ENCODE measurements around the gene RIT2. TPM values are rescaled to one million over a fixed set of nuclear protein-coding genes. Genes with fewer than 3 reads are reported as not detected.

The RIT2 gene
- total and polyA plus RNA-seq, 10 donors = not detected

GRCh38 chr18:42792731-42793130, 322.8 kb downstream of the RIT2 start:
- intact Hi-C loops (cut with DNase I; ENCODE audit: low total_unique reads) = no loop called here

DNA sequence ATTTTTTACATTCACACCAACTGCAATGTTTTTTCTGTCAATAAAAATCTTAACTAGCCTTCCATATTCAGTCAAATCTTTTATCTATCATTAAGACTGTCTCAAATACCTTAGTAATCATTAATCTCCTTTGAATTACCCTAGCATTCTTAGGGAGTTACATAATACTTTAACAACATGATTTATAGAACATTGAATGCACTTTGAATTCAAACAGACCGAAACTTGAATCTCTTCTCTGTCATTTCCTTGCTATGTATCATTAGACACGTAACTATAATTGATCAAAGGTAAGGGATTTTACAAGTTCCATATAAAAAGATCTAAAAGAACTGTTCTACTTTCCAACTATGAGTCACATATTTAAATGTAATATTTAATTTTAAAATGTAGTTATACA, 330.9 kb downstream of the RIT2 start:
- intact Hi-C loops (cut with DNase I; ENCODE audit: low total_unique reads) = no loop called here
- H3K9me3 ChIP-seq = peaks cover 0 to 3% (median 0%) of the 10 kb centered on the region in 8 donors
- no peak overlapping the region for H3K4me3 ChIP-seq
- no peaks in the 10 kb centered on the region for H3K4me1 ChIP-seq
- TF ChIP-seq, protein P1, sequence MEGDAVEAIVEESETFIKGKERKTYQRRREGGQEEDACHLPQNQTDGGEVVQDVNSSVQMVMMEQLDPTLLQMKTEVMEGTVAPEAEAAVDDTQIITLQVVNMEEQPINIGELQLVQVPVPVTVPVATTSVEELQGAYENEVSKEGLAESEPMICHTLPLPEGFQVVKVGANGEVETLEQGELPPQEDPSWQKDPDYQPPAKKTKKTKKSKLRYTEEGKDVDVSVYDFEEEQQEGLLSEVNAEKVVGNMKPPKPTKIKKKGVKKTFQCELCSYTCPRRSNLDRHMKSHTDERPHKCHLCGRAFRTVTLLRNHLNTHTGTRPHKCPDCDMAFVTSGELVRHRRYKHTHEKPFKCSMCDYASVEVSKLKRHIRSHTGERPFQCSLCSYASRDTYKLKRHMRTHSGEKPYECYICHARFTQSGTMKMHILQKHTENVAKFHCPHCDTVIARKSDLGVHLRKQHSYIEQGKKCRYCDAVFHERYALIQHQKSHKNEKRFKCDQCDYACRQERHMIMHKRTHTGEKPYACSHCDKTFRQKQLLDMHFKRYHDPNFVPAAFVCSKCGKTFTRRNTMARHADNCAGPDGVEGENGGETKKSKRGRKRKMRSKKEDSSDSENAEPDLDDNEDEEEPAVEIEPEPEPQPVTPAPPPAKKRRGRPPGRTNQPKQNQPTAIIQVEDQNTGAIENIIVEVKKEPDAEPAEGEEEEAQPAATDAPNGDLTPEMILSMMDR (IDR thresholded peaks at IDR 0.05 in 8 of 11, conservative IDR thresholded peaks at IDR 0.05 in 3 of 11) = no peak
- TF ChIP-seq POLR2AphosphoS5 (IDR thresholded peaks at IDR 0.05) = no peak
- TF ChIP-seq POLR2A (IDR thresholded peaks at IDR 0.05) = no peak
- H3K36me3 ChIP-seq = no peaks in the 10 kb centered on the region
- no peak overlapping the region for H3K27ac ChIP-seq
- no peaks in the 10 kb centered on the region for H3K27me3 ChIP-seq (replicated peaks in 1 of 7)
- WGBS, 5 donors = 71 to 92% (median 79%) methylated on average over 2 of the region's 2 CpGs
- no peak for DNase-seq

More at GRCh38 chr18:42792731-42793130, 322.8 kb downstream of the RIT2 start:
- H3K4me3 ChIP-seq = no peak overlapping the region
- peaks cover 0 to 11% (median 0%) of the 10 kb centered on the region in 8 donors for H3K9me3 ChIP-seq
- no peak for DNase-seq
- TF ChIP-seq POLR2AphosphoS5 (IDR thresholded peaks at IDR 0.05) (no peak), POLR2A (IDR thresholded peaks at IDR 0.05) (no peak)
- TF ChIP-seq, protein P1 (IDR thresholded peaks at IDR 0.05 in 8 of 11, conservative IDR thresholded peaks at IDR 0.05 in 3 of 11) = no peak
- H3K4me1 ChIP-seq = no peaks in the 10 kb centered on the region
- H3K36me3 ChIP-seq = no peaks in the 10 kb centered on the region
- H3K27ac ChIP-seq = no peak overlapping the region
- H3K27me3 ChIP-seq (replicated peaks in 1 of 7) = no peaks in the 10 kb centered on the region

- H3K27me3 ChIP-seq (replicated peaks in 1 of 7) = no peaks in the 10 kb centered on the region
- H3K4me1 ChIP-seq = no peaks in the 10 kb centered on the region
- no peaks in the 10 kb centered on the region for H3K9me3 ChIP-seq
- TF ChIP-seq POLR2AphosphoS5 (IDR thresholded peaks at IDR 0.05) (no peak), POLR2A (IDR thresholded peaks at IDR 0.05) (no peak)
- TF ChIP-seq, protein P1 (IDR thresholded peaks at IDR 0.05 in 8 of 11, conservative IDR thresholded peaks at IDR 0.05 in 3 of 11) = no peak
- intact Hi-C loops (cut with DNase I; ENCODE audit: low total_unique reads) = no loop called here
- no peaks in the 10 kb centered on the region for H3K36me3 ChIP-seq
- no peak for DNase-seq
- H3K4me3 ChIP-seq = no peak overlapping the region
- 68 to 85% (median 77%) methylated on average over 4 of the region's 4 CpGs for WGBS, 5 donors
- no peak overlapping the region for H3K27ac ChIP-seq
These were observed 332.6 kb downstream of the RIT2 start for GRCh38 chr18:42782929-42783328.

GRCh38 chr18:42781298-42781815, 334.1 kb downstream of the RIT2 start:
- H3K27ac ChIP-seq = no peak overlapping the region
- TF ChIP-seq POLR2AphosphoS5 (IDR thresholded peaks at IDR 0.05) = no peak
- TF ChIP-seq, protein P1 (IDR thresholded peaks at IDR 0.05 in 8 of 11, conservative IDR thresholded peaks at IDR 0.05 in 3 of 11) = no peak
- TF ChIP-seq POLR2A (IDR thresholded peaks at IDR 0.05) = no peak

More at GRCh38 chr18:42781298-42781815, 334.1 kb downstream of the RIT2 start:
- 75 to 85% (median 80%) methylated on average over 5 of the region's 5 CpGs for WGBS, 5 donors
- Histone ChIP-seq H3K36me3 (no peaks in the 10 kb centered on the region), H3K4me3 (no peak overlapping the region), H3K4me1 (no peaks in the 10 kb centered on the region), H3K9me3 (no peaks in the 10 kb centered on the region), H3K27me3 (replicated peaks in 1 of 7) (no peaks in the 10 kb centered on the region)
- DNase-seq = no peak
- intact Hi-C loops (cut with DNase I; ENCODE audit: low total_unique reads) = no loop called here

Data from spleen (tissue), 11 donors.